Activated CD8-positive, alpha-beta memory T cell treated with anti-CD3 and anti-CD28 coated beads for 36 hours (primary cell): Measurements from ENCODE around the gene PPP4R1. TPM values are rescaled to one million over a fixed set of nuclear protein-coding genes. Genes with fewer than 3 reads are reported as not detected.

Source experiments
- CTCF ChIA-PET: fragments of 350-600 bp; sonication (Branson Sonifier 250); formaldehyde crosslinking; loops from one replicate; lab custom pipeline; 2021; ENCODE audit warnings: antibody characterized with exemption; lab: Charles Lee
- POLR2A ChIA-PET: fragments of 350-600 bp; sonication (Branson Sonifier 250); formaldehyde crosslinking; loops from one replicate; lab custom pipeline; 2021; ENCODE audit warnings: antibody characterized with exemption; lab: Charles Lee
- total RNA-seq, 2 experiments: library from RNA; stranded (reverse); gene quantifications; one replicate each; pipeline ENCODE4 v1.2.3, GENCODE V29; 2021

Gene PPP4R1
- total RNA-seq, 2 experiments from 2014 or later, result 47.5 to 49.8 TPM

DNA sequence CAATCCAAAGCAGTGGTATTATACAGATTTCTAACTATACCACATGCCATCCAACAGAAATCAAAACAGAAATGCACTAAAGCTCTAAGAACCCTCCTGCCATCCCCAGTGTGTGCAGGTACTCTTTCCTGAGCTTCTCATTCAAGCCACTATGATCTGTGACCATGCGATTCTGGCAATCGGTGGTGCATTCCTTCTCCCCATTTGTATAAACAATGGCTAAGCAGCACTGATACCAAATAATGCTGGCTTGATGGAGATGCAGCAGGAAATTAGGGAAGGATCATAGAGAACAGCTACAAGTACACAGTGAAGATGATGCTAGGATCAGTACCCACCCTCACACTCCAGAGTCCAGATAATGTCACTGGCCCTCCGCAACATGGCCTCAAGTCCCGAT lies 51.8 kb downstream of the PPP4R1 start:
- POLR2A ChIA-PET, result no interaction called here
- CTCF ChIA-PET, result no interaction called here

DNA sequence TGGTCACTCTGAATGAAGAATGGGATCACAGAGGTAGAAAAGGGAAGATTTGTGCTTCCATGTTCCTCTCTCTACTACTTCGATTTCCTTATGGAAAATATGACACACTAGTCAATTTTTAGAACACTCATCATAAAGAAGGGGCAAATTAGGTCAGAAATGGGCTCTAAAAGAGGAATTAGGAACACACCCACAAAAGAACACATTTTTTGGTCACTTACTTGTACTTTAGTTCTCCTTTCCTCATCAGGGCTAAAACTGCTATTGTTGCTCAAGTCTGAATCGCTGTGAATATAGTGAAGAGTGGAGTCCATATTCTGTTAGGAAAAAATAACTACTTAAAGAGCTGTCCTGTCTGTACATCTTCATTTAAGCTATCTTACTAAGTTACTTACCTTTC lies 52.6 kb downstream of the PPP4R1 start:
- CTCF ChIA-PET, result no interaction called here

GRCh38 chr18:9559253-9559652 lies 55.1 kb downstream of the PPP4R1 start:
- ChIA-PET POLR2A (no interaction called here), CTCF (no interaction called here)

More for the DNA sequence above, 52.6 kb downstream of the PPP4R1 start:
- POLR2A ChIA-PET, result interaction anchor here (0.6 kb wide), 1 partner anchor 129 kb away, joined by 12 read pairs; no protein-coding TSS in a partner anchor

DNA sequence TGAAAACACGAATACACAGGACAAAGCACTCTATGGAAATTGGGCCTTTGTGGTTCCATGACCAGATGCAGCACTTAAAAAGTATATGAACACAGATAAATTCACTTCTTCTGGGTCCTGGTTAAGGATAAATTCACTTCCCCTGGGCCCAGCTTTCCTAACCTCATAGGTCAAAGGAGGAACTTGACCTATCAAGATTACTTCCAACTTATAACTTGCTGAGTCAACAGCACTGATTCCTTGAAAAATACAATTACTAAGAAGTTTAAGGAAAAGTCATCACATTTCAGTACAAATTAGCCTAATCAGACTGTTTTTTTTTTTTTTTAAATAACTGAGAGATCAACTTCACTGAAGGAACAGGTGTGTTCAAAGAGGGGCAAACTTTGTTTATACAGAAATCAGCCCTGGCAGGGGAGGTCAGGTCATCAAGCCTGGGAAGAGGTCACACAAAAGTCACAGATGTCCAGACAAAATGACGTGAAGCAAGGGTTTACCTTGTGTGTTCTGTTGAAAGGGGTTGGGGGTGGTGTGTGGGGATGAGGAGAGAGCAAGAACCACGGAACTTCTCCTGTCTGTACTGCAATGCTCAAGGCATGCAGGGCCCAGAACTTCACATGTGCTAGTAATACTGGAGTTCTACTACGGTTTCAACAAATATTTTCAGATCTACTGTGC lies 55.8 kb downstream of the PPP4R1 start:
- ChIA-PET CTCF (no interaction called here), POLR2A (no interaction called here)

DNA sequence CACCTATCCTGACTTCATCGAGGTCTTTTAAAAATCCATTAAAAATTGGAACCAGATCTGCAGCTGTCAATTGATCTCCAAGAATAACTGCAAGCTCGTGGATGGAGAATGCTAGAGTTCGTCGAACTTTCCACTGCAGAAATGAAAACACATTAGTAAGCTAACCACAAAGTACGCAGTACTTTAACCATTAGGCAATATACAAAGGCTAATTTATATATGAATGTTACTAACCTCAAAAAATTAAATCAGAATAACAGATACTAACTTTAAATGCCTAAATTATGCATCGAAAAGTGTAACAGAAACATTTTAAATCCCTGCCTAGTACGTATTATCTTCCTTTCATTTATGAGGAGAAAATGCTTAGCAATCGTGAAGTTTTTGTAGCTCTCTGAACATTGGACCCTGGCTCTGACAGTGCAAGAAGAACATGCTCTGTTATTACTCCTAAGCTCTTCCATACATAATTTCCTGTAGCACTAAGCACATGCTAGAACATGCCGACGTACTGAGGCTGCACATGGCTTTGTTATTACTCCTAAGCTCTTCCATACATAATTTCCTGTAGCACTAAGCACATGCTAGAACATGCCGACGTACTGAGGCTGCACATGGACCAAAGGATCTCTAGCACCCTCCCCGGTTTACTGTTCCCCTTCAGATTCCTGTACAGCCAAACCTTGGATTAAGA lies 57.0 kb downstream of the PPP4R1 start:
- ChIA-PET POLR2A (no interaction called here), CTCF (no interaction called here)

DNA sequence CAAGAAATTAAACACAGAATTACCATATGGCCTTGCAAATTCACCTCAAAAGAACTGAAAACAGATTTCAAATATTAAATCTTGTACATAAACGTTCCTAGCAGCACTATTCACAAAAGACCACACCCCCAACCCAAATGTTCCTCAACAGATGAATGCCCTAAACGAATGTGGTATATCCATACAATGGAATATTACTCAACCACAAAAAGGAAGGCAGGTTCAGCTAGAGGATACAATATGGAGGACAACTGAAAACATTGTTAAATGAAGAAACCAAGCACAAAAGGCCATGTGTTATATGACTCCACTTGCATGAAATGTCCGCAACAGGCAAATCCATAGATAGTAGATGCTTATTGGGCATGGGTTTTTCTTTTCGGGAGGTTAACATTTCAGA lies 61.7 kb downstream of the PPP4R1 start:
- CTCF ChIA-PET, result no interaction called here
- POLR2A ChIA-PET, result no interaction called here

DNA sequence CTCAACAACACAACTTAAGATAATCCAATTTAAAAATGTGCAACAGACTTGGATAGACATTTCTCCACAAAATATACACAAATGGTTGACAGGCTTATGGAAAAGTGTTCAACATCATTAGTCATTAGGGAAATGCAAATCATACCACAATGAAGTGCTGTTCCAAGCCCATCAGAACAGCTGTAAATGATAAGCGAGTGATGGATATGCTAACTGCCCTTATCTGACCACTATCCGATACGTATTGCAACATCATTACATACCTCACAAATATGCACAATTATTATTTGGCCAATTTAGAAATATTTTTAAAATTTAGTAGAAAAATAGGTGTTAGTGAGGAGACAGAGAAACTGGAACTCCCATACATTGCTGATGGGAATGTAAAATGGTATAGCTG lies 62.2 kb downstream of the PPP4R1 start:
- ChIA-PET CTCF (no interaction called here), POLR2A (no interaction called here)

GRCh38 chr18:9550429-9550828 lies 63.9 kb downstream of the PPP4R1 start:
- CTCF ChIA-PET, result no interaction called here
- POLR2A ChIA-PET, result no interaction called here

GRCh38 chr18:9549405-9549804 lies 65.0 kb downstream of the PPP4R1 start:
- POLR2A ChIA-PET, result no interaction called here
- CTCF ChIA-PET, result no interaction called here

DNA sequence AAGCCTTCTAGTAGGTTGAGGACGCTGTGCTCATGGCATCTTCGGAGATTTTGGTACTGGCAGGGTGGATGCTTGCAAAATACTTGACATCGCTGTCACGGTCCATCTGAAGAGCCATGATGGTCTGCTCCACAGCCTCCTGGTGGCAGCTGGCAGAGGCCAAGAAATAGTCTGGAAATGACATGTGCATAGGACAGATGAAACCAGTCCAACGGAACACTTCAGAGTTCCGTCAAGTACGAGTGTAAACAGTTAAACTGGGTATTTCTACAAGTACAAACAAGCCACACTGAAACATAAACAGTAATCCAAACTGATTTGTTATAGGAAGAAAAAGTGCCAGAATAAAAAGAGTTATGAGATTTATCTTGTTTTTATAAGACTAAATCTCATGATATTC lies 66.6 kb downstream of the PPP4R1 start:
- ChIA-PET CTCF (no interaction called here), POLR2A (no interaction called here)

GRCh38 chr18:9546468-9546867 lies 67.9 kb downstream of the PPP4R1 start:
- ChIA-PET CTCF (no interaction called here), POLR2A (no interaction called here)

DNA sequence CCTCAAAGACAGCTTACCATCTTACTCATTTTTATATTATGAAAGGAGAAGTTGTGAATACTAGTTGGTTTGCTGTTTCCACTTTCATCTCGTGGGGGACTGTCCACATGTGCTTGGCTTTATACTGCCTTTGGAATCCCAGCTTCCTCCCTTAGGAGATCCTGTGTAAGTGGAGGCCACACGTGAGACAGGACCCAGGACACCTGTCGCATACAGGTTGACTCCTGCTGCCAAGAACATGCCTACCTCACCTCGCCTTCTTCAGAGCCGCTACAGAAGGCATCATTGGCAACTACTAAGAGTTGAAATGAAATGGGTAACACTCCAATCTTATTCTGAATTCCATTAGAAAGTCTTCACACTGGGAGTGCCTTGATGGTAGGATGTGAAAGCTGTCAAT lies 69.3 kb downstream of the PPP4R1 start:
- ChIA-PET CTCF (no interaction called here), POLR2A (no interaction called here)

GRCh38 chr18:9542924-9543323 lies 71.4 kb downstream of the PPP4R1 start:
- POLR2A ChIA-PET, result no interaction called here
- CTCF ChIA-PET, result interaction anchor here (0.6 kb wide), 1 partner anchor 43 kb away, joined by 5 read pairs; no protein-coding TSS in a partner anchor

DNA sequence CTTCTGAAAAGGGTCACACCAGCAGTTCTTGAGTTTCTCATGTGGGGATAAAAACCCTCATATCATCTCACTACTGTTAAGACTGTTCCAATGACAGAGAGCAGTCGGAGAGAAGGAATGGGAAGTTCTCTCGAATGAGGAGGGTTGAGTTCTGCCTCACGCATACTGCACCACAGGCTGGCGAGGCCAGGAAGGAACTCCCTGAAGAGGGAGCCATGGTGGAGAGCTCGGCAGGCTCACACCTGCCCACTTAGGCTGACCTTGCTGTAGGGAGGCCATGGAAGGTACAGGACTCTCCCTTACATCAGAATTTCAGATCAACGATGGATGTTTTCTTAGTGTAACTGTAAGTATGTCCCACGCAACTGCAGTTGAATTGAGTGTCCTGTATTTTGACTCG lies 74.4 kb downstream of the PPP4R1 start:
- ChIA-PET POLR2A (no interaction called here), CTCF (no interaction called here)

DNA sequence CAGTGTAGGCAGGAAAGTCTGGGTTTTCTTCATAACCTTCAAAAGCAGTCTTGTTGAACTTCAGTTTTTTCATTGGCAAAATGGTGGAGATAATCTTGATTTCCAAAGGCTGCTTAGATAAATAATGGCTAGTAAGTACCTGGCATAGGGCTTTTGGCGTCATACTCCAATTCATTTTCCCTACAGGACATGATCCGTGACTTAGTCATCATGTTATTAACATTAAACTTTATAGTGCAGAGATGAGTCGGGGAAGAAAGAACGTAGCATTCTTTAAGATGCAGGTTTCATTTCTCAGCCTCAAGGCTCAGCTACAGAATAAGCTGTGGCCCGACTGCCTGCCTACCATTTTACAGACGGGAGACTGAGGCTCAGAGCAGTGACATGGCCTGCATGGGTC lies 75.1 kb downstream of the PPP4R1 start:
- POLR2A ChIA-PET, result no interaction called here

DNA sequence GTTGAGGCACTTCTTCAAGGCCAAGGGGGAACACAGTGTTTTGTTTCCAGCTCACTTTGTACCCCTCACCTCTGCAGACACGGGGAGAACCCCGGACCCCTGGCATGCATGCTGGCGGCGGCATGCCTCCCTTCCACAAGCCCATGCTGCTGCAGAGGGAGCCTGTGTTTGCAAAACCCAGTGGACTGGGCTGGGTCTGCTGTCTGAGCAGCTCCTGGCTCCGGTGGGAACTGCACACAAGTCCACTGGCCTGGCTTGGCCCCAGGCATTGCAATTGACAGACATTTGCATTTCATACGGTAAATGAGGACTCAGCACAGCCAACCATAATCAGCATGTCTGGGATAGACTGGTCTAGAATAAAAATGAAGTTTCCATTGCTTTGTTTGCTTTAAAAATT lies 76.7 kb downstream of the PPP4R1 start:
- ChIA-PET CTCF (no interaction called here), POLR2A (no interaction called here)

More for the DNA sequence above, 75.1 kb downstream of the PPP4R1 start:
- CTCF ChIA-PET, result no interaction called here

DNA sequence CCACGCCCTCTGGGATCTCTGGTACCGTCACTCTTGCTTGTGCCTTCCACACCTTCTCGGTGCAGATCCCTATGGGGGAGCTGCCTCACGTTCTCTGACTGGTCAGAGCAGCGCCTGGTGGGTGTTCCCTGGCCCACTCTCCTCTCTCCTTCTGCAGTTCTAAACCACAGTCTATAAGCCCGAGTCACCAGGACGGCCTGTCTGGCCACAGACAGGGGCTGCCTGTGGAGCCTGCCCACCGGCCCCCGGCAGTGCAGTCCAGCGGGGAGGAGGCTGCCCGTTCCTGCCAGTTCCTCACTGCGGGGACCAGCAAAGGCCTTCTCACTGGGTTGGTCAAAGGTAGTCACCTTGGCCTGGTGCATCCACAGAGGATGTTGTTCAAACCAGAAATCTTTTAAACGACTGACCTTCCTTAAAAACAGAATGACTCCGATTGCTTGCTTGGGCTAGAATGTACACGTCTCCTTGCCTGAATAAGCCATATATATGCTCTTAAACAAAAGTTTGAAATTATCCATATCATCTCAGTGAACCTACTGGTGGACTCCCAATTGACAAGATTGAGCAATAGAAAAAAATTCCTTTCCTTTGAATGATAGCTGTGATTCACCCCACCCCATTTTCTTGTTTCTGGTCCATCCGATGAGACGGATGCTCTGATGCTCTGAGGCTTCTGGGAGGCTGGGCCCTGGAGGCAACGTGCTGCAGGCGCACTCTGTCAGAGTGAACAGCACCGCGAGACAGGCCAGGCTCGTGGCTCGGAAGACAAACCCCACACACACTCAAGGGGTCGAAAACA lies 77.8 kb downstream of the PPP4R1 start:
- ChIA-PET POLR2A (no interaction called here), CTCF (no interaction called here)

DNA sequence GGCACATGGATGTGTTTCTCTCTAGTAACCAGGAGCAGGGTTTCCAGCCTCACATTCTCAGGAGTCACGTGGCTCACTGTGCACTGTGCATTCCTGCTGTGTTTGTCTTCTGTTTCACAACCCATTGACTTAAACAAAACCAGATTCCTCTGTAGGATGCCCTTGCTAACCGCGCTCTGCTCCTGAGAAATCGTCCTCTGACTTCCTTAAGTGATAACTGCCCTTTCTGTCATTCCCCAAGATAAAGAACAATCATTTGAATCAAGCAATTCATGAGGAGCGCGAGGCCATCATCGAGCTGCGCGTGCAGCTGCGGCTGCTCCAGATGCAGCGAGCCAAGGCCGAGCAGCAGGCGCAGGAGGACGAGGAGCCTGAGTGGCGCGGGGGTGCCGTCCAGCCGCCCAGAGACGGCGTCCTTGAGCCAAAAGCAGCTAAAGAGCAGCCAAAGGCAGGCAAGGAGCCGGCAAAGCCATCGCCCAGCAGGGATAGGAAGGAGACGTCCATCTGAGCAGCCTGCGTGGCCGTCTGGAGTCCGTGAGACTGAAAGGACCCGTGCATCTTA lies 78.8 kb downstream of the PPP4R1 start:
- CTCF ChIA-PET, result no interaction called here
- POLR2A ChIA-PET, result no interaction called here

DNA sequence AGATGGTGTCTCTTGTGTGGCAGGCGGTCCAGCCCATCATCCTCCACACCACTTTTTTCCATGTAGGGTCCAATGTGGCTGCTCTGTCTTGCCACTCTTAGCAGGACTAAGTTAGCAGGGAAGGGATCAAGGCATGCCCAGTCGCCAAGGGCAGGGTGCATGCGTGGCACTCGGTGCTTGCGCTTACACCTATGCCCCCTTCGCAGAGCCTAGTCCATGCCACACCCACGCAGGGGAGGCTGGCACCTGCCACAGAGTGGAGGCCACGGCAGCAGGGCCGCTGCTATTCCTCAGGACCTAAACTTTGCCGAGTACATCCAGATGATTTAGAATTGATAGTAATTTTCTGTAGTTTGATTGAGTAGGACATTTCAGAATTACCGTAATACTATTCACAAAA lies 79.5 kb downstream of the PPP4R1 start:
- ChIA-PET POLR2A (no interaction called here), CTCF (no interaction called here)

- POLR2A ChIA-PET, result no interaction called here
- CTCF ChIA-PET, result no interaction called here
Observed at GRCh38 chr18:9531791-9532410, 82.5 kb downstream of the PPP4R1 start.
